DND-41 (cell line): ENCODE measurements around the gene GFOD2.

Experiments
- EZH2 ChIP-seq: IDR thresholded peaks from 3 replicates; pipeline ENCODE4 v1.6.1; 2012; ENCODE audit warnings: borderline replicate concordance, low read depth, mild to moderate bottlenecking, moderate library complexity, low read length, inconsistent platforms; ENCODE audit not compliant: severe bottlenecking
- TF ChIP-seq, protein P1 (sequence below): IDR thresholded peaks from 2 replicates; pipeline ENCODE4 v1.5.1; 2012; ENCODE audit warnings: borderline replicate concordance, low read length, moderate library complexity, mild to moderate bottlenecking; ENCODE audit not compliant: poor library complexity, severe bottlenecking; ENCODE audit errors: extremely low read depth

DNA sequence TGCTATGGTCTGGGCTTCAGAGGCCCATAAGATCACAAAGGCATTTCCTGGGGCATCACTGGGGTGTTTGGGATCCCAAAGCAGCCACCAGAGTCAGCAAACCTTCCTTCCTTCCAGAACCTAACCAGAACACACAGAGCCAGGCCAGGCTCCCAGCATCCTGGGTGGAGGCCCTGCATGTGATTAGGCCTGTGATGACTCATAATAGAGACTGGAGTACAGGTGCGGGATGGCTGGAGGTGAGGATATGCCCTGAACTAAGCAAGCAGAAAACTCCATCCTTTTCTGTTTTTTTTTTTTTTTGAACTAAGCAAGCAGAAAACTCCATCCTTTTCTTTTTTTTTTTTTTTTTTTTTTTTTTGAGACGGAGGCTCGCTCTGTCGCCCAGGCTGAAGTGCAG lies 17.7 kb upstream of the GFOD2 start:
- TF ChIP-seq, protein P1, sequence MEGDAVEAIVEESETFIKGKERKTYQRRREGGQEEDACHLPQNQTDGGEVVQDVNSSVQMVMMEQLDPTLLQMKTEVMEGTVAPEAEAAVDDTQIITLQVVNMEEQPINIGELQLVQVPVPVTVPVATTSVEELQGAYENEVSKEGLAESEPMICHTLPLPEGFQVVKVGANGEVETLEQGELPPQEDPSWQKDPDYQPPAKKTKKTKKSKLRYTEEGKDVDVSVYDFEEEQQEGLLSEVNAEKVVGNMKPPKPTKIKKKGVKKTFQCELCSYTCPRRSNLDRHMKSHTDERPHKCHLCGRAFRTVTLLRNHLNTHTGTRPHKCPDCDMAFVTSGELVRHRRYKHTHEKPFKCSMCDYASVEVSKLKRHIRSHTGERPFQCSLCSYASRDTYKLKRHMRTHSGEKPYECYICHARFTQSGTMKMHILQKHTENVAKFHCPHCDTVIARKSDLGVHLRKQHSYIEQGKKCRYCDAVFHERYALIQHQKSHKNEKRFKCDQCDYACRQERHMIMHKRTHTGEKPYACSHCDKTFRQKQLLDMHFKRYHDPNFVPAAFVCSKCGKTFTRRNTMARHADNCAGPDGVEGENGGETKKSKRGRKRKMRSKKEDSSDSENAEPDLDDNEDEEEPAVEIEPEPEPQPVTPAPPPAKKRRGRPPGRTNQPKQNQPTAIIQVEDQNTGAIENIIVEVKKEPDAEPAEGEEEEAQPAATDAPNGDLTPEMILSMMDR = no peak
- no peak for TF ChIP-seq EZH2
